ENCODE data around the gene FCF1. TPM values are rescaled to one million over a fixed set of nuclear protein-coding genes. Genes with fewer than 3 reads are reported as not detected.

Gene FCF1
- 10 to 100 TPM; 36.5 to 66.6 (median 60.8) TPM for total RNA-seq
- 10 to 100 TPM; 34.6 to 35.5 TPM for polyA plus RNA-seq
- total RNA-seq, result 34.2 reads per million, percentile 63 among the genes with 10 or more reads in this experiment

- H3K9me3 ChIP-seq (ENCODE audit: control insufficient read depth in 2 of 3, low read length in 3 of 3), result no peaks in the 10 kb centered on the region
- H3K27me3 Mint-ChIP-seq, result no peaks in the 10 kb centered on the region
- H3K27ac Mint-ChIP-seq, result peak within 1 kb of the TSS; percentile 95 to 100 (median 98)
These were observed at the start of gene FCF1, which contains the start of gene AREL1 for GRCh38 chr14:74712499-74713394. FCF1 (plus strand) TSS chr14:74713144; CDS start chr14:74713198, 54 bp downstream. AREL1 (minus strand) TSS chr14:74713080; CDS start chr14:74685615, 27,465 bp downstream.

GRCh38 chr14:74663884-74664283, 49.1 kb upstream of the FCF1 start:
- Histone ChIP-seq H3K4me1 (ENCODE audit: control insufficient read depth in 2 of 2, insufficient read depth in 2 of 2, low read length in 2 of 2) (no peaks in the 10 kb centered on the region), H3K9me3 (ENCODE audit: control insufficient read depth in 2 of 3, low read length in 3 of 3) (no peaks in the 10 kb centered on the region), H3K27ac (ENCODE audit: low read depth, low read length) (no peak overlapping the region), H3K36me3 (ENCODE audit: control insufficient read depth in 2 of 3, insufficient read depth in 3 of 3, low read length in 3 of 3) (peaks cover 13 to 59% (median 20%) of the 10 kb centered on the region in 3 experiments), H3K4me3 (ENCODE audit: low read length) (no peak overlapping the region), H3K27me3 (ENCODE audit: control insufficient read depth in 2 of 2, insufficient read depth in 2 of 2, low read length in 2 of 2) (no peaks in the 10 kb centered on the region)
- Mint-ChIP-seq H3K4me3 (no peak overlapping the region), H3K27ac (peak overlapping the region in 2 of 9 donors; percentile 2 to 28), H3K4me1 (peaks cover 0 to 5% (median 0%) of the 10 kb centered on the region in 7 donors), H3K36me3 (peaks cover 14 to 60% (median 32%) of the 10 kb centered on the region in 5 donors), H3K9me3 (no peaks in the 10 kb centered on the region), H3K27me3 (no peaks in the 10 kb centered on the region)
- no peak for DNase-seq
- intact Hi-C loops (cut with micrococcal nuclease), result loop anchor here in 1 of 2 donors (5.0 kb wide), 1 partner anchor 57 kb away; no protein-coding TSS in a partner anchor
- ChIA-PET CTCF (interaction anchor here (1.6 kb wide), 1 partner anchor 55 kb away, joined by 4 read pairs; no protein-coding TSS in a partner anchor), POLR2A (no interaction called here)
- no peak for ATAC-seq

More at GRCh38 chr14:74712499-74713394, at the start of gene FCF1, which contains the start of gene AREL1:
- Mint-ChIP-seq H3K36me3 (peaks cover 7 to 24% (median 19%) of the 10 kb centered on the region in 5 donors), H3K9me3 (no peaks in the 10 kb centered on the region), H3K4me1 (peaks cover 33 to 79% (median 66%) of the 10 kb centered on the region in 7 donors), H3K4me3 (peak within 1 kb of the TSS; percentile 93 to 100 (median 97))
- ChIA-PET POLR2A (interaction anchor here (0.5 to 1.7 kb wide), 6 partner anchors 8 to 94 kb away, joined by 3 to 8 read pairs (median 5); no protein-coding TSS in a partner anchor), CTCF (interaction anchor here (0.6 to 0.9 kb wide), 2 partner anchors 30 to 100 kb away, joined by 3 to 4 read pairs; no protein-coding TSS in a partner anchor)
- Histone ChIP-seq H3K27ac (ENCODE audit: low read depth, low read length) (peak within 1 kb of the TSS; percentile 96), H3K36me3 (ENCODE audit: control insufficient read depth in 2 of 3, insufficient read depth in 3 of 3, low read length in 3 of 3) (peaks cover 0 to 30% (median 5%) of the 10 kb centered on the region in 3 experiments), H3K27me3 (ENCODE audit: control insufficient read depth in 2 of 2, insufficient read depth in 2 of 2, low read length in 2 of 2) (no peaks in the 10 kb centered on the region), H3K4me3 (ENCODE audit: low read length) (peak within 1 kb of the TSS; percentile 75), H3K4me1 (ENCODE audit: control insufficient read depth in 2 of 2, insufficient read depth in 2 of 2, low read length in 2 of 2) (peaks cover 9 to 24% of the 10 kb centered on the region in 2 donors)
- DNase-seq (peak; percentile 53 to 87 (median 82)), ATAC-seq (peak; percentile 96)
- intact Hi-C loops (cut with micrococcal nuclease), result loop anchor here (1.0 to 5.0 kb wide), 11 partner anchors 51 to 948 kb away; partner anchors contain the start of genes EIF2B2 (in 2 of the 2), ISCA2 (in 2 of the 2), NPC2 (in 2 of the 2) and YLPM1 (in 2 of the 2)

GRCh38 chr14:74664717-74665116, 48.2 kb upstream of the FCF1 start:
- ATAC-seq (no peak), DNase-seq (no peak)
- Mint-ChIP-seq H3K4me3 (no peak overlapping the region), H3K4me1 (peaks cover 0 to 5% (median 0%) of the 10 kb centered on the region in 7 donors), H3K27ac (no peak overlapping the region), H3K36me3 (peaks cover 14 to 64% (median 32%) of the 10 kb centered on the region in 5 donors), H3K9me3 (no peaks in the 10 kb centered on the region), H3K27me3 (no peaks in the 10 kb centered on the region)
- peaks cover 13 to 67% (median 22%) of the 10 kb centered on the region in 3 experiments for H3K36me3 ChIP-seq (ENCODE audit: control insufficient read depth in 2 of 3, insufficient read depth in 3 of 3, low read length in 3 of 3)
- H3K27me3 ChIP-seq (ENCODE audit: control insufficient read depth in 2 of 2, insufficient read depth in 2 of 2, low read length in 2 of 2), result no peaks in the 10 kb centered on the region
- no peaks in the 10 kb centered on the region for H3K4me1 ChIP-seq (ENCODE audit: control insufficient read depth in 2 of 2, insufficient read depth in 2 of 2, low read length in 2 of 2)
- CTCF ChIA-PET, result no interaction called here
- POLR2A ChIA-PET, result no interaction called here
- intact Hi-C loops (cut with micrococcal nuclease), result loop anchor here in 1 of 2 donors (5.0 kb wide), 1 partner anchor 57 kb away; no protein-coding TSS in a partner anchor
- H3K27ac ChIP-seq (ENCODE audit: low read depth, low read length), result no peak overlapping the region
- H3K9me3 ChIP-seq (ENCODE audit: control insufficient read depth in 2 of 3, low read length in 3 of 3), result no peaks in the 10 kb centered on the region
- no peak overlapping the region for H3K4me3 ChIP-seq (ENCODE audit: low read length)

- Histone ChIP-seq H3K36me3 (ENCODE audit: control insufficient read depth in 2 of 3, insufficient read depth in 3 of 3, low read length in 3 of 3) (peaks cover 12 to 80% (median 19%) of the 10 kb centered on the region in 3 experiments), H3K27ac (ENCODE audit: low read depth, low read length) (no peak overlapping the region), H3K27me3 (ENCODE audit: control insufficient read depth in 2 of 2, insufficient read depth in 2 of 2, low read length in 2 of 2) (no peaks in the 10 kb centered on the region), H3K9me3 (ENCODE audit: control insufficient read depth in 2 of 3, low read length in 3 of 3) (no peaks in the 10 kb centered on the region), H3K4me3 (ENCODE audit: low read length) (no peak overlapping the region), H3K4me1 (ENCODE audit: control insufficient read depth in 2 of 2, insufficient read depth in 2 of 2, low read length in 2 of 2) (no peaks in the 10 kb centered on the region)
- Mint-ChIP-seq H3K4me3 (no peak overlapping the region), H3K27ac (no peak overlapping the region), H3K36me3 (peaks cover 14 to 77% (median 44%) of the 10 kb centered on the region in 5 donors), H3K9me3 (no peaks in the 10 kb centered on the region), H3K27me3 (no peaks in the 10 kb centered on the region), H3K4me1 (peaks cover 0 to 5% (median 0%) of the 10 kb centered on the region in 7 donors)
- intact Hi-C loops (cut with micrococcal nuclease), result no loop called here
- POLR2A ChIA-PET, result interaction anchor here (0.5 to 0.8 kb wide), 2 partner anchors 46 to 634 kb away, joined by 4 to 5 read pairs; no protein-coding TSS in a partner anchor
- ATAC-seq (no peak), DNase-seq (no peak)
- CTCF ChIA-PET, result interaction anchor here (1.3 kb wide), 1 partner anchor 56 kb away, joined by 3 read pairs; the partner anchor contains the start of gene LTBP2
These were observed 45.2 kb upstream of the FCF1 start for GRCh38 chr14:74667758-74668157.

GRCh38 chr14:74669256-74669655, 43.7 kb upstream of the FCF1 start:
- no peak overlapping the region for H3K4me3 Mint-ChIP-seq
- no peaks in the 10 kb centered on the region for H3K27me3 Mint-ChIP-seq
- ChIA-PET POLR2A (no interaction called here), CTCF (interaction anchor here (1.1 kb wide), 1 partner anchor 60 kb away, joined by 3 read pairs; no protein-coding TSS in a partner anchor)
- ATAC-seq, result no peak
- no peaks in the 10 kb centered on the region for H3K9me3 ChIP-seq (ENCODE audit: control insufficient read depth in 2 of 3, low read length in 3 of 3)
- no peaks in the 10 kb centered on the region for H3K27me3 ChIP-seq (ENCODE audit: control insufficient read depth in 2 of 2, insufficient read depth in 2 of 2, low read length in 2 of 2)
- no peak overlapping the region for H3K4me3 ChIP-seq (ENCODE audit: low read length)
- no peaks in the 10 kb centered on the region for H3K9me3 Mint-ChIP-seq
- H3K27ac Mint-ChIP-seq, result peak overlapping the region in 1 of 9 donors; percentile 32
- no peaks in the 10 kb centered on the region for H3K4me1 ChIP-seq (ENCODE audit: control insufficient read depth in 2 of 2, insufficient read depth in 2 of 2, low read length in 2 of 2)
- peaks cover 14 to 74% (median 43%) of the 10 kb centered on the region in 5 donors for H3K36me3 Mint-ChIP-seq
- intact Hi-C loops (cut with micrococcal nuclease), result no loop called here
- peaks cover 12 to 77% (median 14%) of the 10 kb centered on the region in 3 experiments for H3K36me3 ChIP-seq (ENCODE audit: control insufficient read depth in 2 of 3, insufficient read depth in 3 of 3, low read length in 3 of 3)
- no peak overlapping the region for H3K27ac ChIP-seq (ENCODE audit: low read depth, low read length)
- DNase-seq, result no peak
- peaks cover 0 to 5% (median 0%) of the 10 kb centered on the region in 7 donors for H3K4me1 Mint-ChIP-seq

GRCh38 chr14:74669846-74670245, 43.1 kb upstream of the FCF1 start:
- Histone ChIP-seq H3K36me3 (ENCODE audit: control insufficient read depth in 2 of 3, insufficient read depth in 3 of 3, low read length in 3 of 3) (peaks cover 12 to 71% (median 14%) of the 10 kb centered on the region in 3 experiments), H3K27ac (ENCODE audit: low read depth, low read length) (no peak overlapping the region), H3K4me1 (ENCODE audit: control insufficient read depth in 2 of 2, insufficient read depth in 2 of 2, low read length in 2 of 2) (no peaks in the 10 kb centered on the region), H3K4me3 (ENCODE audit: low read length) (no peak overlapping the region), H3K9me3 (ENCODE audit: control insufficient read depth in 2 of 3, low read length in 3 of 3) (no peaks in the 10 kb centered on the region), H3K27me3 (ENCODE audit: control insufficient read depth in 2 of 2, insufficient read depth in 2 of 2, low read length in 2 of 2) (no peaks in the 10 kb centered on the region)
- Mint-ChIP-seq H3K27ac (peak overlapping the region in 1 of 9 donors; percentile 32), H3K27me3 (no peaks in the 10 kb centered on the region), H3K36me3 (peaks cover 14 to 75% (median 46%) of the 10 kb centered on the region in 5 donors), H3K4me1 (peaks cover 0 to 5% (median 0%) of the 10 kb centered on the region in 7 donors), H3K4me3 (no peak overlapping the region), H3K9me3 (no peaks in the 10 kb centered on the region)
- ChIA-PET POLR2A (no interaction called here), CTCF (no interaction called here)
- DNase-seq (no peak), ATAC-seq (no peak)
- intact Hi-C loops (cut with micrococcal nuclease), result no loop called here
